ENCODE measurements around the gene MYOD1. TPM values are rescaled to one million over a fixed set of nuclear protein-coding genes. Genes with fewer than 3 reads are reported as not detected.
A peak's percentile ranks its signal among the peaks of the same experiment; 100 is the strongest.

The MYOD1 gene
- total and polyA plus RNA-seq, 9 donors = not detected

DNA sequence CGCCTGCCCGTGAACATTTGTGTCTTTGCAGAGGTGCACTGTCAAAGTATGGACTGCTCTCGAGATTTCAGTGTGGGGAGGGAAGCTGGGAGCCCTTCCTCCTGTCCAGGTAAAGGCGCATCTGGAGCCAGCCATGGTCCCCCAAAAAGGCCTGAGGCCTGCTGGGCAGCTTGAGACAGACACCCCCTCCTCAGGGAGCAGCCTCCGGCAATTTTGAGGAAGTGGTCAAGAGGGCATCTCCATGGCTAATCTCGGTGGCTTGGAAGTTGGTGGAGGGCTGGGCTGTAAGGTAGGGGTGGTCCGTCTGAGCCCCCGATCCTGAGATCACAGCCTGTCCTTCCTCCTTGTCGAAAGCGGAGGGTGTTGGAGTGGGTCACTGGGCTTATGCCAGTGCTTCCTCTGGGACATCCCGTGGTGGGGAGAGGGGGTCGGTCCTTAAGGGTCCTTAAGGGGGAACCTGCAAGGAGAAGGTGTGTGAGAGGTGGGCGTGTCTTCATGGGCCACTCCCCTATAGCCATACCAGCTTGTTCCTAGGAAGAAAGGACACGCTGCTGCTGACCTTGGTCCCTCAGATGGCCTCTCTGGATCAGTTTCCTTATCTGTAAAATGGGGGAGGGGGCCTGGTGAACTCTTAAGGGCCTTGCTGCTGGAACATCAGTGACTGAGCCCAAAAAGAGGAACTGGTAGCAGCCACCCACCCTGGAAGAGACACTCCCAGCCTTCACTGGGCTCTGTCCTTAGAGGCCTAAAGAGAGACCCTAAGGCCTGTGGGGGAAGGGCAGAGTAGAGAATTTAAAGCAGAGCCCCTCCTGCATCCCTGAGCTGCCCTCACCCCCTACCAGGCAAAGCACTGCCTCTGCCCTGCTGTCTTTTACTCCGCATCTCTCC lies 17.8 kb downstream of the MYOD1 start:
- intact Hi-C loops (cut with DNase I) = no loop called here
- H3K4me3 ChIP-seq = no peak overlapping the region
- DNase-seq = peak in 1 of 5 donors; percentile 10
- no peaks in the 10 kb centered on the region for H3K36me3 ChIP-seq
- TF ChIP-seq EP300 (IDR thresholded peaks at IDR 0.05) = no peak
- TF ChIP-seq, protein P1, sequence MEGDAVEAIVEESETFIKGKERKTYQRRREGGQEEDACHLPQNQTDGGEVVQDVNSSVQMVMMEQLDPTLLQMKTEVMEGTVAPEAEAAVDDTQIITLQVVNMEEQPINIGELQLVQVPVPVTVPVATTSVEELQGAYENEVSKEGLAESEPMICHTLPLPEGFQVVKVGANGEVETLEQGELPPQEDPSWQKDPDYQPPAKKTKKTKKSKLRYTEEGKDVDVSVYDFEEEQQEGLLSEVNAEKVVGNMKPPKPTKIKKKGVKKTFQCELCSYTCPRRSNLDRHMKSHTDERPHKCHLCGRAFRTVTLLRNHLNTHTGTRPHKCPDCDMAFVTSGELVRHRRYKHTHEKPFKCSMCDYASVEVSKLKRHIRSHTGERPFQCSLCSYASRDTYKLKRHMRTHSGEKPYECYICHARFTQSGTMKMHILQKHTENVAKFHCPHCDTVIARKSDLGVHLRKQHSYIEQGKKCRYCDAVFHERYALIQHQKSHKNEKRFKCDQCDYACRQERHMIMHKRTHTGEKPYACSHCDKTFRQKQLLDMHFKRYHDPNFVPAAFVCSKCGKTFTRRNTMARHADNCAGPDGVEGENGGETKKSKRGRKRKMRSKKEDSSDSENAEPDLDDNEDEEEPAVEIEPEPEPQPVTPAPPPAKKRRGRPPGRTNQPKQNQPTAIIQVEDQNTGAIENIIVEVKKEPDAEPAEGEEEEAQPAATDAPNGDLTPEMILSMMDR (IDR thresholded peaks at IDR 0.05) = no peak
- no peak for TF ChIP-seq POLR2A (IDR thresholded peaks at IDR 0.05)
- no peak overlapping the region for H3K27ac ChIP-seq
- peaks cover 6% of the 10 kb centered on the region for H3K4me1 ChIP-seq (ENCODE audit: insufficient read depth)
- 76 to 83% (median 78%) methylated on average over 15 of the region's 15 CpGs for WGBS, 3 donors
- no peaks in the 10 kb centered on the region for H3K9me3 ChIP-seq
- no peaks in the 10 kb centered on the region for H3K27me3 ChIP-seq

DNA sequence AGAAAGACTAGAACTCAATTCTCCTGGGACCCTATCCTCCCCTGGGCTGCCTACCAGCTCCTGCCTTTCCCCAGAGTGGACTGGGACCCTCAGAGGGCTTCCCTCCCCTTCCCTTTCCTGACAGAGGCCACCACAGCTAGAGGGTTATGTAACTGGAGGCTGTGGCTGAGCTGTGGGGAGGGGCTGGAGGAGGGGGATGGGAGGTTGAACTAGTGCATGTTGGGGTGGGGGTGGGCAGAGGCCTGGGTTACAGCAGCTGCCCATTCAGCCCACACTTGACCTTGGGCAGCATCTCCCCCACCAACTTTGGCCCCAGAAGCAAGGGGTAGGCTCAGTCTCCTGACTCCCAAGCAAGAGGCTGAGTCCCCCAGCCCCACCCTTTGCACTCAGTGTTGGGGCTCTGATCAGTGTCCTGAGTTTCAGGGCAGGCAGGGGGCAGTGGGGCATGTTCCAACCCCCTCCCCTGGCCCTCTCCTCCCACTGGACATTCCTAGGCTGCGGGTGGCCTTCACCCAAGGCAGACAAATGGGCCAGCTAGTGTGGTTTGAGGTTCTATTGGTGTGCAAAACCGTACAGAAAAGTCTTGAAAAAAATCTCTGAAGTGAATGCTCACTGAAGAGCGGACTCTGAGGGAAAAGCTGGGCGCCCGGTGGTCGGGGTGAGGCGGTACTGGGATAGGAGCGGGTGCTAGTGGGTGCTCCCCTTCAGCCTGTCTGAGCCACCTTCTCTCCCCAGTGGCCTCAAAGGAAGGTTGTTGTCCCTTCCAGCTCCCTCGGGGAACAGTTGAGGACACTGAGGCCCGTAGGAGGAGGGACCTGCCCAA lies 19.0 kb downstream of the MYOD1 start:
- peak in 1 of 5 donors; percentile 19 for DNase-seq
- H3K27ac ChIP-seq = no peak overlapping the region
- intact Hi-C loops (cut with DNase I) = no loop called here
- WGBS, 3 donors = 52 to 62% (median 61%) methylated on average over 10 of the region's 10 CpGs
- H3K27me3 ChIP-seq = no peaks in the 10 kb centered on the region
- no peaks in the 10 kb centered on the region for H3K9me3 ChIP-seq
- peaks cover 6% of the 10 kb centered on the region for H3K4me1 ChIP-seq (ENCODE audit: insufficient read depth)
- H3K4me3 ChIP-seq = no peak overlapping the region
- TF ChIP-seq EP300 (IDR thresholded peaks at IDR 0.05) = no peak
- TF ChIP-seq, protein P1 (IDR thresholded peaks at IDR 0.05) = no peak
- TF ChIP-seq POLR2A (IDR thresholded peaks at IDR 0.05) = no peak
- no peaks in the 10 kb centered on the region for H3K36me3 ChIP-seq

DNA sequence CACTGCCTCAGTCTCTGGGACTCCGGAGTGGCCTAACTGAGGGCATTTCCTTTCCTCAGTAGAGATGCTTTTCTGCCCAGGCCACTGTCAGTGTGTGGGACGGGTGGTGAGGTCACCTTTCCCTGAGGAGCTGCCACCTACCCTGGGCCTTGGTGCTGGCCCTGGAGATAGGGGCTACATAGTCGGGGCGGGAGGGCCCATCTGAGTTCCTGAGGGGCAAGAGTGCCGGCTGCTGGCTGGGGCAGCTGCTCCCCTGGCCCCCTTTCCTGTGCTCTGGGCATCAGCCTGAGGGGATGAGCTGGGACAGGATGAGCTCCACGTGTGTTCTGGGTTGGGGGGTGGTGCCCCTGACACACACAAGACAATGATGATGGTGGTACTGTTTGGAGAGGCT lies 20.6 kb downstream of the MYOD1 start:
- 80 to 85% (median 82%) methylated on average over 6 of the region's 6 CpGs for WGBS, 3 donors
- intact Hi-C loops (cut with DNase I) = no loop called here
- H3K4me3 ChIP-seq = no peak overlapping the region
- peak in 1 of 5 donors; percentile 8 for DNase-seq
- peaks cover 2% of the 10 kb centered on the region for H3K4me1 ChIP-seq (ENCODE audit: insufficient read depth)
- H3K27ac ChIP-seq = no peak overlapping the region
- no peaks in the 10 kb centered on the region for H3K9me3 ChIP-seq
- TF ChIP-seq POLR2A (IDR thresholded peaks at IDR 0.05) (no peak), EP300 (IDR thresholded peaks at IDR 0.05) (no peak)
- TF ChIP-seq, protein P1 (IDR thresholded peaks at IDR 0.05) = no peak
- H3K36me3 ChIP-seq = no peaks in the 10 kb centered on the region
- no peaks in the 10 kb centered on the region for H3K27me3 ChIP-seq

DNA sequence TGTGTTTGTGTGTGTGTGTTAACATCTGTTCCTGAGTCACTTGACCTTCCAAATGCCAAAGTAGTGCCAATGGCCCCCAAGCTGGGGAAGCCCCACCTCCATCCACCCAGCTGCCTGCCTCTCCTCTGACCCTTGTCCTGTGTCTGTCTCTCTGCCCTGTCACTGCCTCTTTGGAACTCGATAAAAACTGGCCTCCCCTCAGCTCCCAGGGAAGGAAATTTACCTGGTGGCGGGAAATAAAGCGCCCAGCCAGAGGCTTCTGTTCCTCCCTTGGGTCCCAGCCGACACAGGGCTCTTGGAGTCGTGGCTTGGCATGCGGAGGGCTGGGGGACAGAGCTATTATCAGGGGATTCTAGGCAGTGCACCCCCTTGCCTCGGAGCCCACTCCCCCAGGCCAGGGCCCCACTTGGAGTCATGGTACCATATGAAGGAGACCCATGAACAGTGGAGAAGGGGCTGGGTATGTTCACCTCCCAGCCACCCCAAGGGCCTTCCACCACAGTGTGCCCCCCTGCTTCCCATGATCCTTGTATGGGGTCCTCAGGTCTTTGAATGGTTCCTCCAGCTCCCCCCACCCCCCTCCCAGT lies 21.4 kb downstream of the MYOD1 start:
- TF ChIP-seq, protein P1 (IDR thresholded peaks at IDR 0.05) = no peak
- TF ChIP-seq EP300 (IDR thresholded peaks at IDR 0.05) (no peak), POLR2A (IDR thresholded peaks at IDR 0.05) (no peak)
- H3K9me3 ChIP-seq = no peaks in the 10 kb centered on the region
- no peak overlapping the region for H3K27ac ChIP-seq
- intact Hi-C loops (cut with DNase I) = no loop called here
- H3K4me3 ChIP-seq = no peak overlapping the region
- no peaks in the 10 kb centered on the region for H3K27me3 ChIP-seq
- H3K36me3 ChIP-seq = no peaks in the 10 kb centered on the region
- WGBS, 3 donors = 72 to 79% (median 76%) methylated on average over 7 of the region's 7 CpGs
- no peaks in the 10 kb centered on the region for H3K4me1 ChIP-seq (ENCODE audit: insufficient read depth)
- peak in 1 of 5 donors; percentile 1 for DNase-seq

All from ovary (tissue), 9 donors.